LoVo (cell line): ENCODE measurements around the gene MACROD1.
A peak's percentile ranks its signal among the peaks of the same experiment; 100 is the strongest.
"Not testable (repeated sequence)": the region's sequence is repeated elsewhere in the genome, so short reads cannot be mapped to it uniquely, and the experiment has no call there.

Experiments
- DNase-seq: peaks from one replicate; pipeline ENCODE4 v3.0.0-alpha.2; 2016; ENCODE audit warnings: low spot score

MACROD1 gene

GRCh38 chr11:63997104-63997700 lies 168.7 kb downstream of the MACROD1 start:
- DNase-seq = no peak

GRCh38 chr11:63996512-63996911 lies 169.4 kb downstream of the MACROD1 start:
- DNase-seq = no peak

DNA sequence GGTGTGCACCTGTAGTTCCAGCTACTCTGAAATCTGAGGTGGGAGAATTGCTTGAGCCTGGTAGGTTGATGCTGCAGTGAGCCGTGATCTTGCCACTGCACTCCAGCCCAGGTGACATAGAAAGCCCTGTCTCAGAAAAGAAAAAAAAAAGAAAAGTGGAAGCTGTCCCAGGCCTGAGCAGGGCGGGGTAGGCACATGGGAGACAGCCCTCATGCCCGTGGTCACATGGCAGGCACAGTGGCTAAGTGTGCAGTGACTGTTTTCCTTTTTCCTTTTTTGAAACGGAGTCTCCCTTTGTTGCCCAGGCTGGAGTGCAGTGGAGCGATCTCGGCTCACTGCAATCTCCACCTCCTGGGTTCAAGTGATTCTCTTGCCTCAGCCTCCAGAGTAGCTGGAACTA lies 171.9 kb downstream of the MACROD1 start:
- DNase-seq = no peak

GRCh38 chr11:63993100-63993499 lies 172.8 kb downstream of the MACROD1 start:
- DNase-seq = no peak

DNA sequence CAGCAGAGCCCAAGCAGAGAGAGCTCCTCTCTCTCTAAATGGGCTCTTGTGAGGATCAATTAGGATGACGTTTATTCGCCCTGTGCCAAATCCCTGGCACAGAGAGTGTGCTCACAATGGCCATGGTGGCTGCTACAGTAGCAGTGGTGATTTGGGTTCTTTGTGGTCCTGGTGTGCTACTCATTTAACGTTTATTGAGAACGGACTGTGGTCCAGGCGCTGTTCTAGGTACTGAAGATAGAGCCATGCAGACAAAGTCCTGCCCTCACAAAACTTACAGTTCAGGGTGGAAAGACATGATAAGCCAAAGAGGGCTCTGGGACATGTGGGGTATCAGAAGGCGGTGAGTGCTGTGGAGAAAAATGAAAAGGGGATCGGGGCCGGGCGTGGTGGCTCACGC lies 174.4 kb downstream of the MACROD1 start:
- no peak for DNase-seq

DNA sequence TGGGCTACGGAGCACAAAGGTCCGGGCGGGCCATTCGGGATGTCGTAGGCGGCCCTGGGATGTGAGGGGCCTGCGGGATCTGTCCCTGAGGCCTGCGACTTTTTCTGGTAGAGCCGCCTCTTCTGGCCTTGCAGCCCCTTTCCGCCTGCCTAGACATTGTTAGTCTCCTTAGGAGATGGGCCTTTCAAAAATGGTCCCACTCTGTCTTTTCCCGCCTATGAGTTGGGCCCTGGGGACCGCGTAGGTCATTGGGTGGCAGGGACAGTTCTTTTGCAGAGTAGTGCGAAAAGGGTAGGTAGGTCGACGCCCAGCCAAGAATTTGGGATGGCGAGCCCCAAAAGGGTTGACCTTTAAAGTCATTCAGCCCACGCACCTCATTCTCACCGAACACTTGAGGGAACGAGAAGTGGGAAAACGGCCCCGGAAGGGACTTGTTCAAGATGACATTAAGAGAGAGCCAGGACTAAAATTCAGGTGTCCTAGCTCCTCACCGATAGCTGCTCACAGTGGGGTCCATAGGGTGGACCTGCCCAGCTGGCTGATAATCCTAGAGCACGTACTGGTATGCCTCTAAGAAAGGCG lies 178.9 kb downstream of the MACROD1 start:
- no peak for DNase-seq

DNA sequence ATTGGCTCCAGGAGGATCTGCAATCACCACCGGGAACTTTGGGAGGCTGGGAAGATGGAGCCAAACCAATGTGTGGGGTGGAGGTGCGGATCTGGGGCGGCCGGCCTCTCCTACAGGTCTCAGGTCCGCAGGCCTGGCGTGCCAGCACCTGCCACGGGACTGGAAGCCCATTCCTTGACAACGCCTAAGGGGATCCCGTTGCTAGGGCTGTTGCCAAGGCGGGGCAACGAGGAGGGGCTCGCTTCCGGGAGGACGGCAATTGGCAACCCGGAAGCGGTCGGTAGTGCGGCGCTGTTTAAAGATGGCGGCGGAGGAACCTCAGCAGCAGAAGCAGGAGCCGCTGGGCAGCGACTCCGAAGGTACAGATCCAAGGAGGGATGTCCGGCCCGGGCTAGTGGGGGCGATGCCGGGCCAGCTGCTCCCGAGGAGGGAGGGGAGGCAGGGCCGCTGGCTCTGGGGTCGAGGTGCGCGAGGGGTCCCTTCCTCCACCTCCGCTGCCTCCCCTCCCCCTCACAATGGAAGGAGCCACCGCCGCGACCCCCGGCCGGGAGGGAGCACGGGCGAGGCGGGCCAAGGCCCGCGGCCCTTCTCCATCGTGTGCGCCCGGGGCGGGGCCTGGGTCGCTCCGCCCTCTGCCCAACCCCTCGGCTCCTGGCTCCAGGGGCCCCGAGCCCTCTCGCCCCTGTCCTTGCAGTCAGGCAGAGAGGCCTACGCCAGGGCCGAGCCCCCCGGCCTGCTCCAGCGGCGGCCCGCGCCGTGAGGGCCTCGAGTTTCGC lies 179.6 kb downstream of the MACROD1 start, which contains the start of gene OTUB1:
OTUB1 (plus strand) TSS at position 283 of the 776 bp plus-strand sequence; CDS start at position 302, 19 bp downstream.
- DNase-seq = peak; percentile 94

- DNase-seq = peak; percentile 6
Observed at GRCh38 chr11:63985812-63986155, 180.1 kb downstream of the MACROD1 start.

- no peak for DNase-seq
Observed at GRCh38 chr11:63979426-63979825, 186.5 kb downstream of the MACROD1 start.

GRCh38 chr11:63978551-63979239 lies 187.2 kb downstream of the MACROD1 start:
- DNase-seq = no peak

GRCh38 chr11:63974259-63975143 lies 191.4 kb downstream of the MACROD1 start, which contains the start of gene COX8A:
TSS of gene COX8A (plus strand) at chr11:63974620. CDS start at chr11:63974681, 61 bp downstream.
- DNase-seq = peak; percentile 99

DNA sequence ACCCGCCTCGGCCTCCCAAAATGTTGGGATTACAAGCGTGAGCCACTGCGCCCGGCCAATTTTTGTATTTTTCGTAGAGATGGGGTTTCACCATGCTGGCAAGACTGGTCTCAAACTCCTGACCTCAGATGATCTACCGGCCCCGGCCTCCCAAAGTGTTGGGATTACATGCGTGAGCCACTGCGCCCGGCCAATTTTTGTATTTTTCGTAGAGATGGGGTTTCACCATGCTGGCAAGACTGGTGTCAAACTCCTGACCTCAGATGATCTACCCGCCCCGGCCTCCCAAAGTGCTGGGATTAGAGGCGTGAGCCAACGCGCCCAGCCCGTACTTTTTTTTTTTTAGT lies 192.0 kb downstream of the MACROD1 start:
- not testable (repeated sequence) for DNase-seq

DNA sequence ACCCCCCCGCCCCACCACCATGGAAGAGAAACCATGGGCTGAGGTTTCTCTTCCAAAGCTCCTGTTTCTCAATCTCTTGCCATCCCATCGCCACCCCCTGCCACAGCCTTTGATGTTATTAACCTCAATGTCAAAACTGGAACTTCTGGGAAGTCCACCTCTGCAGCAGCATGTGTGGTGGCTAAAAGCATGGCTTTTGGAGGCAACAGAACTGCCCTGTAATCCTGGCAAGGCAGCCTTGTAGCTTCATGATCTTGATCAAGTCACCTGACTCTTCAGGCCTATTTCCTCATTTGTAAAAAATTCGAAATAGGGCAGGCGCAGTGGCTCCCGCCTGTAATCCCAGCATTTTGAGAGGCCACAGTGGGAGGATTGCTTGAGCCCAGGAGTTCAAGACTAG lies 195.0 kb downstream of the MACROD1 start:
- DNase-seq = no peak

- DNase-seq = no peak
Observed at GRCh38 chr11:63969461-63969860, 196.5 kb downstream of the MACROD1 start.

DNA sequence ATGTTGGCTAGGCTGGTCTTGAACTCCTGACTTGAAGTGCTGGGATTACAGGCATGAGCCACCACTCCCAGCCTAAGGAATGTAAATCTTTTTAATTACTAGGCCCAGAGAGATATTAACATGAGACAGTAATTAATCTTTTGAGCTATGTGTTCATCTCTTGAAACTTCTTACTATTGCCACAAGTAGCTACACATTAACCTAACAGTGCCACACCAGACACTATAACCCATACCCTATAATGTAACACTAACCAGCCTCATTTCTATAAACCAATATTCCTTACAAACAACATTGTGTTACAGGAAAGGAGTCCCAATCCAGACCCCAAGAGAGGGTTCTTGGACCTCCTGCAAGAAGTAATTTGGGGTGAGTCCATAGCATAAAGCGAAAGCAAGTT lies 199.5 kb downstream of the MACROD1 start:
- DNase-seq = no peak

DNA sequence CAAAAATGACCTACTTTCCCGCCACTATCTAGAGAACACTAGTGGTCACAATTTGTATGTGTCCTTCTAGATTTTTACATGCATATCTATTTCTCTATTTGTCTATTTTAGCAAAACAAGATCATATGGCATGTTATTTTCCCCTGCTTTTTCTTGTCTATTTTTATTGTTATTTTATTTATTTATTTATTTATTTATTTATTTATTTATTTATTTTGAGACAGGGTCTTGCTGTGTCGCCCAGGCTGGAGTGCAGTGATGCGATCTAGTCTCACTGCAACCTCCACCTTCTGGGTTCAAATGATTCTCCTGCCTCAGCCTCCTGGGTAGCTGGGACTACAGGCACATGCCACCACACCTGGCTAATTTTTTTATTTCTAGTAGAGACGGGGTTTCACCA lies 202.0 kb downstream of the MACROD1 start:
- DNase-seq = not testable (repeated sequence)

DNA sequence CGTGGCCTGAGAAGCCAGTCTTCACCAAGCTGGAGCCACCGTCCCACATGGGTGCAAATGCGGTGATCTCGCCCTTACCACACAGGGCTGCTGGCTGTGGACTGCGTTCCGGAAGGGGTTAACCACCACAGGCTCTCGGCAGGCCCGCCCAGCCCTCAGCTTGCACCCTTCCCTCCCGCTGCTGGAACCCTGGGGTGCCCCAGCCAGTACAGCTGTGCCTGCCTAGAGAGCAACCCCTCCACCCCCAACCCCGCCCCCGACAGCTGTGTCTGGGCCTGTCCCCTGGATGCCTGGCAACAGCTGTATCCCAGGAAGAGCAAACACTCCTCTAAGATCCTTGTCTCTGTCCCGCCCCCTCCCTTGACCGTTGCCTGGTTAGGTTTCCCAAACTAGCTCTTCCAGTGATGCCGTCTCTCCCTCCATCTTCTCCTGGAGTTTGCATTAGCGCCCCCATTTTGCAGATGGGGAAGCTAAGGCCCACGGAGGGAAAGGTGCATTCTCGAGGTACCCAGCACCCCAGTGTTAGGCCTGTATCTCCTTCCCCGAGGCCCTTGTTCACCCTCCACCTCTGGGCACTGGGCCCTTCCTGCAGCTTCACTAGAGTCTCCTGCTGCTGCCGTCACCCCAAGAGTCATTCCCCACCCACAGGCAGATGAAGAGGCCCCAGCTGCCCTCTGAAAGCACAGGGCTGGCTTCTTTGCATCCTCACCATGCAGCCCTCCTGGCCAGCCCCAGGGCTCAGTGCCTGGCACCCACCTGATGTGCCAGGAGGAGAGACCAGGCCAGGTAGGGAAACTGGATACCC lies 204.1 kb downstream of the MACROD1 start:
- no peak for DNase-seq

DNA sequence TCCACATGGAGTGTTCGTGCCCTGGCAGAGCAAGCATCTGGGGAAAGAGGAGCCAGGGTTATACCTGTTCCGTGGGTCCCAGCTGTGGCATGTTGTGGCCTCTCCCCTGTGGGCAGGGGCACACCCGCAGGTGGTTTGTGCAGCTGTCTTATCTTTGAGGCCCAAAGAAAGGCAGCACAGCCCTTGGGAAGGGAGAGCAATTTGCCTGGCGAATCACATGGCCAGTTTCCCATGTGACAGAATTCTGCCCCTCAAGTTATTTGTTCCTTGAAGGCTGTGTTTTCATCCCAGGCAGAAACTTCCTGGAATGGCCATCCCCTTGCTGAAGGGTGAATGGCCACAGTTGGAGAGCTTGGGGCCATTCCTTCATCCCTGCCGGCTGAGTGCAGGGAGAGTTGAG lies 207.9 kb downstream of the MACROD1 start:
- DNase-seq = no peak

DNA sequence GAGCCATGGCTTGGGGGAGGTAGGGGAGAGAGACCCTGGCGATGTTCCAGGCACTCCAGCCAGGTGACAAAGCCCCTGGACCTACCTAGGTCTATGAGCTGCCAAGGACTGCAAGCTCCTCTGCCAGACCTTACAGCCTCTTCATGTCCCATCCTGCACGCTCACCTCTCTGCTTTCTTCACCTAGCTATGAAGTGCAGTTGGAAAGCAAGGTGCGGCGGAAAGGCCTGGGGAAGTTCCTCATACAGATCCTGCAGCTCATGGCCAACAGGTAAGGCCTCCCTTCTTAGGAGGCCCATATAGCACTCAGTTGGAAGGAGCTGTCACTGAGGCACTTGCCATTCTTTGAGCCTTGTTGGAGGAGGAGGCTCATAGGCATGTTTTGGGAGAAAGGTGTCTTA lies 213.3 kb downstream of the MACROD1 start:
- no peak for DNase-seq

DNA sequence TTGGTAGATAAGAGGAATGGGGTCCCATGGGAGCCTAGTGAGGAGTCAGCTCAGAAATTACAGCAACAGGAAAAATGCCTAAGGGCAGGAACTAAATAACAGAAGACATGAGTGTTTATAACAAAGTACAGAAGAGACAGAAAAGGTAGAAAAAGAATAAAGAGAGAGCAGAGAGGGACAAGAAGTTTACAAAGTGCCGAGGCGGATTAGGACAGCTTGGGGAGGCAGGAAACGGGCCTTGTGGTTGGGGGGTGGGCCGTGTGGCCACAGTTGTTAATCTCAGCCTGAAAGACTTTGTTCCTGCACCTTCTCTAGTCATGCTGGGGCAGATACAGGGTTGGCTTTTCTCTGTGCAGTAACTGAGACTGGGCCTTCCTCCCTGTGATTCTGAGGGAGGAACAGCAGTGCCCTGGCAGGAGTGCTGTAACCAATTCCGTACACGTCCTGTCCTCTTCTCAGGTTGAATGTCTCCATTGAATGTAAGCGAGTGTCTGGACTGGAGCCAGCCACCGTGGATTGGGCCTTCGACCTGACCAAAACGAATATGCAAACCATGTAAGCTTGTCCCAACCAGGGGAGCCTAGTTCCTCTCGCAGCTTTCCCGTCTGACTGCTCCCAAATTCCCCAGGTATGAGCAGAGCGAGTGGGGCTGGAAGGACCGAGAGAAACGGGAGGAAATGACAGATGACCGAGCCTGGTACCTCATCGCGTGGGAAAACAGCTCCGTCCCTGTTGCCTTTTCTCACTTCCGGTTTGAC lies 214.0 kb downstream of the MACROD1 start:
- DNase-seq = no peak
